NCI-H1694 treated with DMSO at 0.1 percent for 48 hours (cell line): ENCODE data around the gene BMERB1.

Source experiments
- DNase-seq: peaks from one replicate; lab custom pipeline; 2025; lab: John Stamatoyannopoulos, UW

Gene BMERB1

DNA sequence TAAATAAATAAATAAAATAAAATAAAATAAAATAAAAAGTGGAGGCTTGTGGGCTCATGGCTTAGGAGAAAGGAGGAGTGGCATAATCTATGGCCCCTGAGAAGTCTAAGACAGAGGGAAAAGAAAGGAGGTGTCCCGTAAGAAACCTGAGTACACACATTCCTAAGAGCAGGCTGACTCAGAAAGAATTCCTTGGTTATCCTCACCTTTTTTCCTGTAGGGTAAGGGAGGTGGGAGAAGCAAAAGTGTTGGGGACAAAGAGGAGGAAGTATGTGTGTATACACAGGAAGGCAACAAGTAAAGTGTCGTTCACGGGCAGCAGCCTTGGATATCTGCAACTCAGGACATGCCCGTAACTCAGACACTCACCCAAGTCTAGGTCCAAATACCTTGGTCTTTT is 179.3 kb downstream of the BMERB1 start:
- no peak for DNase-seq

GRCh38 chr16:15616012-15616411 is 181.6 kb downstream of the BMERB1 start:
- DNase-seq, result no peak

DNA sequence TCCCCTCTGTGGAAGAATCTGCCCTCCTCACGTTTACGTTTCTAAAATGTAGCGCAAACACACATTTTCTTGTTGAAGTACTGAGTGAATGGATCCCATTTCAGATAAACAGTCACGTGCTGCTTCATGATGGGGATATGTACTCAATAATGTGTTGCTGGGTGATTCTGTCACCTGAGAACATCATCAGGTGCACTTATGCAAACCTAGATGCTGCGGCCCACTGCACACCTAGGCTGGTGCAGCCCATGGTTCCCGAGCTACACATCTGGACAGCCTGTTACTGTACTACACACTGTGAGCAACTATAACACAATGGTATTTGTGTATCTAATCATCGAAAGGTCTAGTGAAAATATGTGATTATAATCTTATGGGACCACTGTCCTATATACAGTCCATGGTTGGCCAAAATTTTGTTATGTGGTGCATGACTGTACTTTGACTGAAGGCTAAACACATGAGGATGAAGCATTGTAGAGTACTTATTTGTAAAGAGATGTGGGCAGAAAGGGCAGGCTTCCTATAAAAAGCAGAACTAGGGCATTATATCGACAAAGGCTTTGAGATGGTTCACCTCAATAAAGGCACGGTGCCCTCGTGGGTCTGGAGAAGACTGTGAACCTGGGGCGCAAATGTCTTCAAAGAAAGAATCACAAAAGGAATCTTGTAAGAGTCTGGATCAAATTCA is 182.2 kb downstream of the BMERB1 start:
- no peak for DNase-seq

DNA sequence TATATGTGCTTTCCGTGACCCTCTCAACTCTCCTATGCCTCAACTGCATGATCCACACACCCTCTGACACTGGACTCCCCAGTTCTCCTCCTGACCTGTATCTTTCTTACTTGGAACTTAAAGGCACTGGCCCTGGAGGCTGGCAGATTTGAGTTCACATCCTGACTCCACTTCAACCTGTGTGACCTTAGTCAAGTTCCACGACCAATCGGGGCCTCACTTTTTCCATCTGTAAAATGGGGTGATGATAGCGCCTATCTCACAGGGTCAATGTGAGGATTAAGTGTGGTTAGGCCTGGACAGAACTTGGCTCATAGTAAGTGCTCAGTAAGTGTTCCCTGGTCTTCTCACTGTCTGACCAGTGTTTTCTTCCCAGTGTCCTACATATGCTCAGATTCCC is 183.5 kb downstream of the BMERB1 start:
- no peak for DNase-seq

DNA sequence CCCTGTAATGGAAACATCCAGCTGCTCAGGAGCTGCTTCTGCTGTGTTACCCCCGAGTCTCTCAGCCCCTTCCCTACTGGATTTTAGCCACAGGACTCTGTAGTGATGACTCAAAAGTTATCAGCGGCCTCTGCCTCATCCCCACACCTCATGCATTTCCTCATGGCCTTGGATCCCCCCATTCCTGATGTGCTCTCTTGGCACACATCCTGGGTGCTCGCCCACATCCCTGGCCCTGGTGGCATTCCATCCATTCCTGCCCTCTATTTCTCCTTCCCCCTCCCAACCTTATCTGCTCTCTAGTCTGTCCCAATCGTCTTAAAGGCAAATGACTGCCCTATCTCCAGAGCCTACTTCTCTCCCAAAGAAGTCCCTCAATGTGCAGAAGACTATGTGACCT is 184.0 kb downstream of the BMERB1 start:
- DNase-seq, result no peak

GRCh38 chr16:15620611-15621195 is 186.3 kb downstream of the BMERB1 start:
- no peak for DNase-seq

DNA sequence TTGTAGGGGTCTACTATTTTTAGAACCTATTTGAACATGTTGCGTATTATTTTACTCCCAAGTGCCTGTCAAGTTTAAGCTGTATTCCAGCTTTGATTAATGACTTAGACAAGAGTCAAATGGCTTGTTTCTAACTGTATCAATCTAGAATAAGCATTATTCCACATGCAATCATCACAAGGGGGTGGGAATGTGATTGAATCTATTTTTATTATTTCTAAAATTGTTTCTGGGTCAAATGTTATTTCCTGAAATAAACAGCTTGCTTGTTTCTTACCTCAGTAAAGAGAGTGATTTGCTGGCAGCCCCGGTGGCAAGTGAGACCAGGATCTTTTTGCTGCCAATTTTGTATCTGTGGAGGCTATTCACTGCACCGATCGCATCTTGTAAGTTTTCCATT is 187.1 kb downstream of the BMERB1 start:
- DNase-seq, result no peak

DNA sequence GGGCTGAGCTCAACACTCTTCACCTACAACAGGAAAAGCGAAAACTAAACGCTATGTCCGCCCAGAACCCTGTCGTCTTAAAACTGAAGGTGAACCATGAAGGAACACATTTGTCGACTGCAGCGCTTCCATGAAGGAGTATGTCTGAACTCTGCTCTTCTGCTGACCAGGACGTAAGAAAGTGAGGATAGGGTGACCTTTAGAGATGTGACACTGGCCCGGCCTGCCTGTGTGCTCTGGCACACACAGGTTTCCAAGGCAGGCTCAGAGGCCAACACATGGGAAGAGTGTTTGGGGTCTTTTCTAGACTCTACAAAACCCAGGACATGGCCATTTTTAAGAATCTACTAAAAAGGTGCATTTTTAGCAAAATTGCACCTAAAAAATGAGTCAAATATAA is 187.5 kb downstream of the BMERB1 start:
- no peak for DNase-seq

- DNase-seq, result no peak
Observed at GRCh38 chr16:15631730-15632409, 197.5 kb downstream of the BMERB1 start.

DNA sequence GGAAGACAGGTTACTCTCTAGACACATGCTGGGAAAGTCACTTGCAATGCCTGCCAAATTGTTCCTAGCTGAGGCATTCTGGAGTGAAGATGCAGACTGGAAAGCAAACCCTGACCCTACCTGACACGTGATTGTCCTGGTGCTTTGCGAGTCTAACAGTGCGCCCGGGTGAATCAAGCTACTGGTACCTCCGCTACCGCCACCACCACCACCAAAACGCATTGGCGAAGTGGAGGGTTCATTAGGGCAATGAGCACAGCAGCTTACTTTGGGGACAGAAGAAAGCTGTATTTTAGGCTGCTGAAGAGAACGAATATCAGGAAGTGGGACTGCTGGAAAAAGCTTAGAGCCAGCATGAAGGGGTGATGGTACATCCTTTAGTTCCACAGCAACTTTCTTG is 201.5 kb downstream of the BMERB1 start:
- no peak for DNase-seq

DNA sequence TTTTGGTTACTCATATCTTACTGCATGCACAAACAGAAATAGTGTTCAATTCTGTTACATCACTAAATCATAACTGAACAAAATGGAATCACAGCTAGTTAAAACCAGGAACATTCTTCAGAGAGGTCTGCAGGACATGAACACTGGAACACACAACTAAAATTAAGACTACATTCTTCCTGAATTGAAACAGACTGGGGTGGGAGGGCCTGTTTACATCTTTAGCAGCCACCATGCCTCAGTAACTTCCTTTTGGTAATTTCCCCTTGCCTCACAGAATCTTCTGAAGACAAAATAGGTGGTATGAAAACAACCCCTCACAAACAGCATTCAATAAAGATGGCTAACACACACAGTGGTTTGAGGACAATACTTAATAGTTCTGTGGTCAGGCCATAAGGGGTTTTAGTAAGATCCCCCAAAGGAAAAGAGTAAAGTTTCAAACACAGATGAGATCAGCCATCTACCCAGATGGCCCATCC is 202.0 kb downstream of the BMERB1 start:
- no peak for DNase-seq
